NK-92 (cell line): ENCODE data around the gene FHOD1.

ENCODE experiments used
- DNase-seq: peaks from one replicate; lab custom pipeline; 2025; ENCODE audit not compliant: unreplicated experiment; lab: John Stamatoyannopoulos, UW

Gene FHOD1

GRCh38 chr16:67277999-67278772 is 30.9 kb upstream of the FHOD1 start:
- DNase-seq: no peak

- no peak for DNase-seq
These were observed 30.2 kb upstream of the FHOD1 start for GRCh38 chr16:67277294-67277998.

- no peak for DNase-seq
These were observed 28.0 kb upstream of the FHOD1 start for GRCh38 chr16:67275321-67275720.

GRCh38 chr16:67271446-67271845 is 24.2 kb upstream of the FHOD1 start:
- no peak for DNase-seq

- no peak for DNase-seq
These were observed 23.7 kb upstream of the FHOD1 start for GRCh38 chr16:67270931-67271338.

- no peak for DNase-seq
These were observed 22.5 kb upstream of the FHOD1 start for GRCh38 chr16:67269766-67270165.

GRCh38 chr16:67268136-67268579 is 20.9 kb upstream of the FHOD1 start:
- DNase-seq: no peak

- DNase-seq: no peak
These were observed 18.6 kb upstream of the FHOD1 start for GRCh38 chr16:67265834-67266233.

- no peak for DNase-seq
These were observed 17.6 kb upstream of the FHOD1 start for GRCh38 chr16:67264866-67265265.

GRCh38 chr16:67264277-67264676 is 17.0 kb upstream of the FHOD1 start:
- DNase-seq: no peak

- no peak for DNase-seq
These were observed 15.9 kb upstream of the FHOD1 start for GRCh38 chr16:67263201-67263600.

GRCh38 chr16:67260426-67261063 is 13.3 kb upstream of the FHOD1 start:
- DNase-seq: no peak

- no peak for DNase-seq
These were observed 12.4 kb upstream of the FHOD1 start for GRCh38 chr16:67259705-67260104.

GRCh38 chr16:67258161-67258835 is 11.0 kb upstream of the FHOD1 start:
- no peak for DNase-seq

GRCh38 chr16:67257486-67258160 is 10.3 kb upstream of the FHOD1 start:
- DNase-seq: no peak

- no peak for DNase-seq
These were observed 9.5 kb upstream of the FHOD1 start for GRCh38 chr16:67256701-67257230.

- no peak for DNase-seq
These were observed 8.4 kb upstream of the FHOD1 start for GRCh38 chr16:67255553-67256221.

GRCh38 chr16:67254801-67255552 is 7.7 kb upstream of the FHOD1 start:
- no peak for DNase-seq
